Activated CD8-positive, alpha-beta memory T cell treated with anti-CD3 and anti-CD28 coated beads for 24 hours (primary cell): Measurements from ENCODE around the gene CDH23.

Source experiments
- DNase-seq: peaks from one replicate; pipeline ENCODE4 v3.0.0-alpha.2; 2020

CDH23 gene

GRCh38 chr10:71521504-71522441 lies 125.1 kb downstream of the CDH23 start:
- DNase-seq: no peak

GRCh38 chr10:71522442-71523144 lies 125.9 kb downstream of the CDH23 start:
- DNase-seq: no peak

GRCh38 chr10:71523756-71524155 lies 127.0 kb downstream of the CDH23 start:
- no peak for DNase-seq

DNA sequence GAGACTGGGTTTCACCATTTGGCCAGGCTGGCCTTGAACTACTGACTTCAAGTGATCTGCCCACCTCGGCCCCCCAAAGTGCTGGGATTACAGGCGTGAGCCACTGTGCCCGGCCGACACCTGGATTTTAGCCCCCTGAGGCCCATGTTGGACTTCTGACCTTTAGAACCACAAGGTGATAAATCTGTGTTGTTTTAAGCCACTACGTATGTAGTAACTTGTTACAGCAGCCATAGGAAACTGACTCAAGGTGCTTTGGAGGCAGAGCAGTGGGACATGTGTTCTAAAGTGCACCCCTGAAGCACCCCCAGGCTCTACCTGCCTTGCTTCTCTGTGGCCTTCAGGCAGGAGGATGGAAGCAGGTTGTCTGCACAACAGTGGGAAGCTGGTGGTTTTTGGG lies 128.4 kb downstream of the CDH23 start:
- DNase-seq: no peak

DNA sequence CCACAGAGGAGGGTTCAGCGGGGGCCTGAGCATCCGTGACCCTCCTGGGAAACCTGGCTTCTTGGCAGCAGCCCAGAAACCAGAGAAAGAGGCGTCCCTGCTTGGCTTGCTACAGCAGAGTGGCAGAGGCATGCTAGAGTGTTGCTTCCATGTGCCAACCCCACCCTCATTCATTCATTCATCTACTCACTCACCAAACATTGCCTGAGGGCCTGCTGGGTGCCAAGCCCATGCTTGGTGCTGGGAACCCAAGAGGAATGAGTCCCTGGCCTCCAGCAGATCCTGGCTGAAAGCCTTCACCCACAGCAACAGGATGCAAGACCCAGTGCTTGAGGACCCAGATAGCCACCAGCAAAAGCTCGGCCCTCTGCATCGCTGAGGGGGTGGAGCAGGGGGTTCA lies 129.0 kb downstream of the CDH23 start:
- no peak for DNase-seq

- no peak for DNase-seq
Measured at GRCh38 chr10:71526653-71527052, 129.9 kb downstream of the CDH23 start.

DNA sequence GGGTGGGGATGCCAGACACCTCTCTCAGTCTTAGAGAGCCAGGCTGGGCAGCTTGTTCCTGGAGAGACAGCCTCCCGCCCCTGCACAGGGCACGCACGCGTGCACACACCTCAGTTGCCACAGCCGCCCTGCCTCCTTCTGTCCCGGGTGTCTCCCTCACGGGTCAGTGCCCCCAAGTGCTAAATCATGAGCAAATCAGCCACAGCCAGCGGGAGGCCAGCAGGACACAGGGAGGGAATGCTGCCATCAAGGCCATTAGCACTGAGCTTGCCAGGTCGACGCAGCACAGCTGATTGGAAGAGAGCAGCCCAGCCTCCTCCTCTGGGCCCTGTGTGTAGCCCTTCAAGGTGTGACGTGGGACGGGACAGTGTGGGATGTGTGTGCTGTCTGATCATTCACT lies 130.4 kb downstream of the CDH23 start:
- DNase-seq: no peak

- no peak for DNase-seq
Measured at GRCh38 chr10:71528371-71529206, 131.9 kb downstream of the CDH23 start.

DNA sequence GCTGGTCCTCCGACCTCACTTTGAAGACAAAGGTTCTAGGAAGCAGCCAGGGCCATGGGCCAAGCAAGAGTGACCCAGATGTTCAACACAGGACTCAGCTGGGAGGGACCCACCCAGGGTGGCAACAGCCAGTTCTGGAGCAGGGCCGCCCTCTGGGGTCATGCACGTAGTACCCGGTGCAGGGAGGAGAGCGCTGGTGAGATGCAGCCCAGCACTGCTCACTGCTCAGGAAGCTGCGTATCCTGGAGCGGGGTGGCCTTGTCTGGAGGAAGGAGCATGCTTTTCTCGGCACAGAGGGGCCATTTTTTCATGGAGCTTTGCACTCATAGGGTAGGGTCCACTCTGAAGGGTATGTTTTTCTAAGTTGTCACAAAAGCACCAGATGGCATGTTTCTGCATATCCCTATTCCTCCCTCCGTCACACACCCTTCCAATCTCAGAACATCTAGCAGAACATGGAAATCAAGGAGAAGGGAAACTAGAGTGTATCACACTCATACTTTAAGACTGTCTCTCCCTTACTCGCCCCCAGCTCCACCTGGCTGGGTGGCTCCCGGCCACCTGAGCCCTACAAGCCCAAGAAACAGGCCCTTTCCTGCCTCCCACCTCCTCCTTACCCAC lies 132.6 kb downstream of the CDH23 start:
- DNase-seq: no peak

DNA sequence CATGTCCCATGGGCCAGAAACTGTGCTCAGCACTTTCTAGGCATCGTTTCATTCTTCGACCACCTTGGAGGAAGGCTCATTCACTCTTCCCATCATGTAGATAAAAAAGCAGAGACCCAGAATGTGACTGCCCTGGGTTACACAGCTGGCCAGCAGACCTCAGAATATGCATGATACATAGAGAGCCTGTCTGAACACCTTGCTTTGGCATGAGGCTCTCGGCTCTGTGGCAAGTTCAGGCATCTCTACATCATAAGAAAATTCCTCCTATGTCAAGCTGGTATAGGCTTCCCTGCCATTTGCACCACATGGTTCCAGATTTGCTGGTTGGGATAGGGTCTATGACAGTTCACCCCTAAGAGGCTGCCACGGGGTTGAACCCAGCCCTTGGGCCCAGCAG lies 134.1 kb downstream of the CDH23 start:
- DNase-seq: no peak

DNA sequence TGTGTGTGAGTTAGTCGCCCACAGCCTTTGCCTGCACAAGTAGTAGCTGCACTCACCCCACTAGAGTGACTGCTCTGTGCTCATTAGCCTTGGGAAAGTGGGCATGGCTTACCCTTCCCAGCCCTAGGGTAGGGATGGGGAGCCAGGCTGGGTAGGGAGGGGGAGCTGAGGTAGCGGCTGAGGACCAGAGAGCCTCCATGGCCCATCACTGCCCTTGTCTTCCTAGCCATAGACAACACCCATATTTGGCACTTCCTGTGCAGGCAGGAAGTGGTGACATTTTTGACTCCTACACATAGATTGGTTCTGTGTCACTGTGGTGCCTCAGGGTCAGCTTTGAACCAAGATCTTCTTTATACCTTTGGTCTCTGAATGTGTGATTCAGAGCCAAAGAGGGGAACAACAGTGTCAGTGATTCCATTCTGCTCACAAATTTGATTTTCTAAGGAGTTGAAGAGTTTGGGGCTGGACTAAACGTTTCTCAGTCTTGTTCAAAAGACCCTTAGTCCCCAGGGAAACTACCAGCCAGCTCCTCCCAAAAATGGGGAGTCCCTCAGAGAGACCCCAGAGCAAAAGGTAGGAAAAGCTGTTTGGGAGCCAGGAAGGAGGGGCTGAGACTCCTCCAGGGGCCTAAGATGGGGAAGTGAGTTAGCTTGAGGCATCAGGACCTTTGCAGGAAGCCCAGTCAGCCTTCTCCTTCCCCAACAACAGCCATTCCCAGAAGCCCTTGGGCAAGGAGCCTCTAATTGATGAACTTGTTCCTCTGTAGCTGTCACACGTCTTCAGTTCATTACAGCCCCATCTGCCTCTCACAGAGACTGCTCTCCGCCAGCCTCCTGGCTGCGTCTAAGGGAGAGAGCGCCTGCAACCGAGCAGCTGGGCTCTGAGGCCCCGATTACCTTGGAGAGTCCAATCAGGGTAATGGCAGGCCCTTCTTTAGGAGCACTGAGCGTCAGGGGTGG lies 135.0 kb downstream of the CDH23 start:
- DNase-seq: peak; percentile 73

GRCh38 chr10:71532878-71533277 lies 136.2 kb downstream of the CDH23 start:
- no peak for DNase-seq

DNA sequence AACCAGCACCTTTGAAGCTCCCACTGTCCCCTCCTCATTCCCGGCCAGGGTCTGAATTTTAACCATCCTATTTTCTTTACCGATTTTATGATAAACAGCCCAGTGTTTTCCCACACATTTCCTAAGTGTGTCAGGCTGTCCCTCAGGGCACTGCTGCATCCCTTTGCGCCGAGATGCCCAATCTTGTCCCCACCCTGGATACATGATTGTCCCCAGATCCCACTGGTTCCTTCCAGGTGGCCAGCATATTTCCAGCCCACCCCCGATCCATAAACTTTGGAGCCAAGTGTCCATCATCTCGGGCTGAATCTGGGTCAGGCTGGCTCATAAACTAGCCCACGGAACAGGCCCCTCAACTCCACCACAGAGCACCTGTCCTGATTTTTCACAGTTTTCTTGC lies 137.2 kb downstream of the CDH23 start:
- DNase-seq: no peak

- no peak for DNase-seq
Measured at GRCh38 chr10:71534568-71535194, 138.0 kb downstream of the CDH23 start.

DNA sequence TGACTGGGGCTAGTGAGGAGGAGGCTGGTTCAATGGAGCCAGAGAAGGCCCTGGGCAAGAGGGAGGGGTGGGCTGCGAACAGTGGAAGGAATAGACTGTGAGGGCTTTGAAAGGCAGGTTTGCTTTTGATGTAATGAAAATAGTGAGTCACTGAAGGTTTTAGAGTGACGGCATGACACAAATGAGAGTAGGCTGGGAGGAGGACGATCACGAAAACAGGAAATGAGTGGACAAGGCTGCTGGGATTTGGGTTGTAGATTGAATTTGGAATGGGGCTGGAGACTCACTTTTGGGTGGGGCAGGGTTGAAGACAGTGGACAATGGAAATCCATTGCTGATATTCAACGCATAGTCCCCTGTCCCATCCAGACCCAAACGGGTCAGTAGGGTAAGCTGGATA lies 139.6 kb downstream of the CDH23 start:
- DNase-seq: no peak

- no peak for DNase-seq
Measured at GRCh38 chr10:71537125-71537524, 140.4 kb downstream of the CDH23 start.

DNA sequence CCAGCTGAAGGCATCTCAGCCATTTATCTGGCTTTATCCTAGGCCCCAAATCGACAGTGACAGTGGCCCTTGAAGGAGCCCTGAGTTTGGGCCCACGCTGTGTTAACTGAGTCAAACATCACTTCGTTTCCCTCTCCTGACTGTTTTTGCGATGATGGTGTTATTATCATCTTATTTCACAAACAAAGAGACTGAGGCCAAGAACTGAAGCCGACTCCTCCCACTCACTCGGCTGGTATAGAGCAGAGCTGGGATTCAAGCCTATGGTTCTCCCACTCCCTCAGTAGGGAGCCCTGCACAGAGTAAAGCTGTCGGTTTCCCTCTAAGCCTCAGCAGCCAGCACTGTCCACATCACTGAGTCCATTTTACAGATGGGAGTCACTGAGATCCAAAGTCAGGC lies 141.0 kb downstream of the CDH23 start:
- no peak for DNase-seq

DNA sequence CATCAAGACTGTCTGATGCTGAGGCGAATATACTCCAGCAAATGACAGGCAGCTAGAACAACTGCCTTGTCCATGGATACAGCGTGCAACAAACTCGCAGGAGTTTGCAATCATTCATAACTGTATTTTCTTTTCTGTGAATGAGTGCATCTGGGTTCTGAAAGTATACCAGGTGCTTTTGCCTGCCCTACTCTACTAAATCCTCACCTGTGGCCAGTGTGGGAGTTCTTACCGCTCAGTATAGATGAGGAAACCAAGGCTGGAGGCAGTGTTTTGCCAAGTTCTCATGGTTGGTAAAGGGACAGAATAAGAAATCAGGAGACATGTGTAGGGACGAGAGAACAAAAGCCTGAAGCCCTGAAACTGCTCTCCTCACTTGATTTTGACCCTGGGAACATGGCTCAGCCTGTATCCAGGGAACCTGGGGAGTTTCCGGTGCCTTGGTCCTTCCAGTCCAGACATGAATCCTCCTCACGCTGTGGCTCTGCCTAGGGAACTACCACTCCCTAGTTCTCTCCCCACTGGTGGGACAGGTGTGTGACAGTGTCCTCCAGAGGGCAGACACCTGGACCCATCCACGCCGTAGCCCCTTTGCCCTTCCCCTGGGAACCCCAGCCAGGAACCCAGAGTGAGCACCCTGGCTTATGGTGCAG lies 142.0 kb downstream of the CDH23 start:
- DNase-seq: no peak

DNA sequence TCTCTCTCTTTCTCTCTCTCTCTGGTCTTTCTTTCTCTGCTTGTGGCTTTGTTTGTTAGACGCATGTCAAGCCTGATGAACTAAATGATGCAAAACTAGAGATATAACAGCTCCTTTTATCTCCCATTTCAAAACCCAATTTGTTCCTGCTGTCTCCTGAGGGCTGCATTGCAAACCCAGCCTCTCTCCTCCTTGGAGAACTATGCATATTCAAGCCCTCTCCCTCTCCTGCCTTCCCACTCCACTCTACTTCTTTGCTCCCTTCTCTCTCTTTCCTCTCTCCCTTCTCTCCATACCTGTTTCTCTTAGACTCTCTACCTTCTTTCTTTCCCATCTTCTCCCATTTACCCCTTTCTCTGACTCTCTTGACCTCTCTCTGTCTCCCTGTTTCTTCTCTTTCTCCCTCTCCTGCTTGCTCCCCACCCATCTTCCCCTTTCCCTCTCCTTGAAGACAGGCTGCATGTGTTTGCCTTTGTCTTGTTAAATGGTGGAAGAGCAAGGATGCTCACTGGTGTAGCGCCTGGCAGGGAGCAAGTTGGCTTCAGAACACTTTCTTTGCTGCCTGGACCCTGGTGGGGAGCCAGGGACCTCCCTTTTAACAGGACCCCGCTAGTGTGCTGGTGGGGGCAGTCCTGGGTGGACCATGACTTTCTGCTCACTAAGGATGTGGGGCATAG lies 142.9 kb downstream of the CDH23 start:
- no peak for DNase-seq

GRCh38 chr10:71542478-71542877 lies 145.8 kb downstream of the CDH23 start:
- DNase-seq: no peak
